Bone marrow (tissue), 2 donors: ENCODE data around the gene GULP1.

ENCODE experiments used
- DNase-seq, 2 donors: peaks; one replicate each; lab custom pipeline; 2025; lab: John Stamatoyannopoulos, UW

GULP1 gene

GRCh38 chr2:188322569-188323551, 31.2 kb downstream of the GULP1 start:
- DNase-seq, result no peak

GRCh38 chr2:188324067-188324466, 32.4 kb downstream of the GULP1 start:
- DNase-seq, result no peak

- DNase-seq, result no peak
These were observed 34.6 kb downstream of the GULP1 start for GRCh38 chr2:188326290-188326668.

- DNase-seq, result no peak
These were observed 35.1 kb downstream of the GULP1 start for GRCh38 chr2:188326669-188327301.

- no peak for DNase-seq
These were observed 36.0 kb downstream of the GULP1 start for GRCh38 chr2:188327518-188328213.

- DNase-seq, result no peak
These were observed 36.7 kb downstream of the GULP1 start for GRCh38 chr2:188328419-188328818.

- DNase-seq, result no peak
These were observed 38.8 kb downstream of the GULP1 start for GRCh38 chr2:188330316-188331053.

GRCh38 chr2:188332619-188333018, 40.9 kb downstream of the GULP1 start:
- DNase-seq, result no peak

- DNase-seq, result no peak
These were observed 42.3 kb downstream of the GULP1 start for GRCh38 chr2:188333751-188334524.

GRCh38 chr2:188338463-188338862, 46.8 kb downstream of the GULP1 start:
- no peak for DNase-seq

GRCh38 chr2:188340257-188340656, 48.6 kb downstream of the GULP1 start:
- DNase-seq, result no peak

GRCh38 chr2:188345020-188345419, 53.3 kb downstream of the GULP1 start:
- no peak for DNase-seq

- no peak for DNase-seq
These were observed 53.8 kb downstream of the GULP1 start for GRCh38 chr2:188345426-188345825.

GRCh38 chr2:188345831-188346458, 54.3 kb downstream of the GULP1 start:
- no peak for DNase-seq

- DNase-seq, result no peak
These were observed 57.3 kb downstream of the GULP1 start for GRCh38 chr2:188349019-188349418.

GRCh38 chr2:188353282-188353681, 61.6 kb downstream of the GULP1 start:
- DNase-seq, result no peak

- no peak for DNase-seq
These were observed 69.0 kb downstream of the GULP1 start for GRCh38 chr2:188360485-188361263.

- no peak for DNase-seq
These were observed 72.5 kb downstream of the GULP1 start for GRCh38 chr2:188364033-188364630.

GRCh38 chr2:188365058-188365641, 73.5 kb downstream of the GULP1 start:
- DNase-seq, result no peak
